HT1080 (cell line): ENCODE results near the gene ABCG5. TPM values are rescaled to one million over a fixed set of nuclear protein-coding genes. Genes with fewer than 3 reads are reported as not detected.

Source experiments
- small RNA-seq: library from RNA; depleted of rRNA; stranded (forward); fragments of <200 nt; gene quantifications from one replicate; pipeline ENCODE3, GENCODE V24; 2014
- total RNA-seq: library from RNA; depleted of rRNA; stranded (reverse); fragments of >200 nt; shearing (Covaris generic); gene quantifications from 2 replicates; pipeline ENCODE4 v1.2.3, GENCODE V29; 2014; rRNA removed

The ABCG5 gene
- total RNA-seq, 1 experiment from 2014 or later = not detected

Small RNA genes lying within 50 kb of the gene (small RNA-seq; reads per million reads assigned to genes)
- not detected for gene RN7SKP66

Other genes starting within 250 kb of the ABCG5 start
- gene THADA, start 242.8 kb downstream of the ABCG5 start, total RNA-seq = 29.5 and 43.5 TPM in 2 replicates
- gene PLEKHH2, start 201.6 kb downstream of the ABCG5 start, total RNA-seq = 0.29 and 0.40 TPM in 2 replicates
- 0.87 and 1.7 TPM in 2 replicates for gene C1GALT1C1L, start 162.4 kb downstream of the ABCG5 start, total RNA-seq
- 4.8 and 7.5 TPM in 2 replicates for gene DYNC2LI1, start 64.8 kb downstream of the ABCG5 start, total RNA-seq
- gene ABCG8, start 132 bp upstream of the ABCG5 start, total RNA-seq = not detected in 2 replicates
- gene LRPPRC, start 157.2 kb upstream of the ABCG5 start, total RNA-seq = 46.2 and 50.5 TPM in 2 replicates